Testis (tissue), 5 donors: ENCODE results near the gene TRAK2. TPM values are rescaled to one million over a fixed set of nuclear protein-coding genes. Genes with fewer than 3 reads are reported as not detected.

ENCODE experiments used
- DNase-seq: peaks from one replicate; pipeline ENCODE4 v3.0.0-alpha.2; 2019
- H3K27ac ChIP-seq, 2 donors: fragments of 200-600 bp; sonication (generic); one replicate each; pipeline ENCODE4 v1.5.1; 2019
- H3K27me3 ChIP-seq: fragments of 200-600 bp; sonication (generic); one replicate; pipeline ENCODE4 v1.5.1; 2019
- H3K36me3 ChIP-seq: fragments of 200-600 bp; sonication (generic); one replicate; pipeline ENCODE4 v1.5.1; 2017; ENCODE audit warnings: low read depth; ENCODE audit errors: missing control alignments
- H3K4me1 ChIP-seq: fragments of 200-600 bp; sonication (generic); one replicate; pipeline ENCODE4 v1.5.1; 2019
- H3K4me3 ChIP-seq, 2 donors: fragments of 200-600 bp; sonication (generic); one replicate each; pipeline ENCODE4 v1.5.1; 2017 to 2019
- H3K9me3 ChIP-seq: fragments of 200-600 bp; sonication (generic); one replicate; pipeline ENCODE4 v1.5.1; 2017
- POLR2A ChIP-seq: fragments of 450-650 bp; IDR thresholded peaks from one replicate; pipeline ENCODE4 v1.6.1; 2017; ENCODE audit warnings: antibody characterized with exemption, mild to moderate bottlenecking, moderate library complexity
- WGBS, 2 donors: methylation state at CpG; one replicate each; pipeline ENCODE4 v1.1.5; 2018; 5-methylcytosine and 5-hydroxymethylcytosine counted together
- intact Hi-C: fragments of 100-400 bp; cut with DNase I; formaldehyde crosslinking; loops from one replicate; pipeline ENCODE4 v1.15.1; 2023; ENCODE audit warnings: low total_unique reads
- long read RNA-seq, 2 donors: transcript quantifications; one replicate each; lab custom pipeline, GENCODE V29; 2026
- polyA plus RNA-seq: library from polyadenylated mRNA; stranded (reverse); fragments of 350-450 nt; fragmentation: Illumina TruSeq; extraction: RNeasy Lipid Tissue Mini Kit (QIAGEN cat#74804); gene quantifications from one replicate; pipeline ENCODE4 v1.2.3, GENCODE V29; 2014; ENCODE audit warnings: low read depth, low replicate concordance; ENCODE audit not compliant: insufficient read depth
- total RNA-seq, 2 donors: library from RNA; depleted of rRNA; stranded (reverse); fragments of >200 nt; gene quantifications; one replicate each; pipeline ENCODE4 v1.2.3, GENCODE V29; 2016
- TF ChIP-seq, protein P1 (sequence below), 3 experiments: fragments of 450-650 bp in 2 of 3; fragments of 200-600 bp in 1 of 3; sonication (generic) in 1 of 3; IDR thresholded peaks; one replicate each; pipeline ENCODE4 v1.5.1; 2016 to 2019; ENCODE audit warnings: antibody characterized with exemption in 3 of 3, mild to moderate bottlenecking in 2 of 3, moderate library complexity in 1 of 3

TRAK2 gene, protein sequence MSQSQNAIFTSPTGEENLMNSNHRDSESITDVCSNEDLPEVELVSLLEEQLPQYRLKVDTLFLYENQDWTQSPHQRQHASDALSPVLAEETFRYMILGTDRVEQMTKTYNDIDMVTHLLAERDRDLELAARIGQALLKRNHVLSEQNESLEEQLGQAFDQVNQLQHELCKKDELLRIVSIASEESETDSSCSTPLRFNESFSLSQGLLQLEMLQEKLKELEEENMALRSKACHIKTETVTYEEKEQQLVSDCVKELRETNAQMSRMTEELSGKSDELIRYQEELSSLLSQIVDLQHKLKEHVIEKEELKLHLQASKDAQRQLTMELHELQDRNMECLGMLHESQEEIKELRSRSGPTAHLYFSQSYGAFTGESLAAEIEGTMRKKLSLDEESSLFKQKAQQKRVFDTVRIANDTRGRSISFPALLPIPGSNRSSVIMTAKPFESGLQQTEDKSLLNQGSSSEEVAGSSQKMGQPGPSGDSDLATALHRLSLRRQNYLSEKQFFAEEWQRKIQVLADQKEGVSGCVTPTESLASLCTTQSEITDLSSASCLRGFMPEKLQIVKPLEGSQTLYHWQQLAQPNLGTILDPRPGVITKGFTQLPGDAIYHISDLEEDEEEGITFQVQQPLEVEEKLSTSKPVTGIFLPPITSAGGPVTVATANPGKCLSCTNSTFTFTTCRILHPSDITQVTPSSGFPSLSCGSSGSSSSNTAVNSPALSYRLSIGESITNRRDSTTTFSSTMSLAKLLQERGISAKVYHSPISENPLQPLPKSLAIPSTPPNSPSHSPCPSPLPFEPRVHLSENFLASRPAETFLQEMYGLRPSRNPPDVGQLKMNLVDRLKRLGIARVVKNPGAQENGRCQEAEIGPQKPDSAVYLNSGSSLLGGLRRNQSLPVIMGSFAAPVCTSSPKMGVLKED
- 10 to 100 TPM; 15.7 to 16.7 TPM for total RNA-seq
- polyA plus RNA-seq: 13.7 TPM
- long read RNA-seq, donor 1, full-length matches to known transcripts: 2 of 13 reads
- long read RNA-seq, donor 1, partial matches to known transcripts: 11 of 13 reads
- long read RNA-seq, donor 1, other reads (novel, unspliced or antisense): 0 of 13 reads
- long read RNA-seq, donor 2, full-length matches to known transcripts: 1 of 12 reads
- long read RNA-seq, donor 2, partial matches to known transcripts: 11 of 12 reads
- long read RNA-seq, donor 2, other reads (novel, unspliced or antisense): 0 of 12 reads

DNA sequence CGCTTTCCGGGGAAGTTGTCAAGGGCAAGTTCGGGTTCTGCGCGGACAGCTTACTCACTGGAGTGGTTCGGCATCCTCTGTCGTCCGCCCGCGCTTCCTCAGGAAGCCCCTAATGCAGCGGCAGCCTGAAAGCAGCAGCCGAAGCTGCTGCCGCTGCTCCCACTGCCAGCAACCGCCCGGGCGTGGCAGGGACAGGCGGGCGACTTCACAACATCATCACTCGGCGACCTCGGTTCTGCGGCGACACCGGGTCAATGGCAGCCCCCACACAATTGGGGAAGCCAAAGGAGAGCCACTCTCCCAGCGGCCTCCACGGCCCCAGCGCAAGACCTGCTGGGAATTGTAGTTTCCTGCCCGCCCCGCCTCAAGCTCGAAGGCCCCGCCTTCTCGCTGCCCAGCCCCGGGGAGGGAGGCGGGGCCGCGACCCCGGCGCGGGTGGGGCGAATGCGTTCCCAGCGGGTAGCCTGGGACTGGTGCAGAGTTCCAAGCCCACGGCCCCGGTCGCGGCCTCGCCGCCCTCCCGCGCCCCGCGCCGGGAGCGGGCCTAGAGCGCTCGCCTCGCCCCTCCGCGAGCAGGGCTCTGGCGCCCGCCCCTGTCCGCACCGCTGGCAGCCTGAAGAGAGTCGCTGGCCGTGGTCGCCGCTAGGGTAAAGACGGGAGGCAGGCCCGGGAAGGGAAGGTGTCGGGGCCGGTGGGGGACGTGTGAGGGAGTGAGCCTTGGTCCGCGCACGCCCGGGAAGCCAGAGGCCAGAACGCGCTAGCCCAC is at the start of gene TRAK2, which contains the start of gene STRADB:
TSS of gene TRAK2 (minus strand) at position 167 of the 766 bp plus-strand sequence. CDS start 30,951 bp downstream, outside the sequence.
TSS of gene STRADB (plus strand) at position 449 of the 766 bp plus-strand sequence. CDS start 3,101 bp downstream, outside the sequence.
- H3K27ac ChIP-seq: peak within 1 kb of the TSS; percentile 77 to 82
- TF ChIP-seq POLR2A: peak; percentile 16
- TF ChIP-seq, protein P1, sequence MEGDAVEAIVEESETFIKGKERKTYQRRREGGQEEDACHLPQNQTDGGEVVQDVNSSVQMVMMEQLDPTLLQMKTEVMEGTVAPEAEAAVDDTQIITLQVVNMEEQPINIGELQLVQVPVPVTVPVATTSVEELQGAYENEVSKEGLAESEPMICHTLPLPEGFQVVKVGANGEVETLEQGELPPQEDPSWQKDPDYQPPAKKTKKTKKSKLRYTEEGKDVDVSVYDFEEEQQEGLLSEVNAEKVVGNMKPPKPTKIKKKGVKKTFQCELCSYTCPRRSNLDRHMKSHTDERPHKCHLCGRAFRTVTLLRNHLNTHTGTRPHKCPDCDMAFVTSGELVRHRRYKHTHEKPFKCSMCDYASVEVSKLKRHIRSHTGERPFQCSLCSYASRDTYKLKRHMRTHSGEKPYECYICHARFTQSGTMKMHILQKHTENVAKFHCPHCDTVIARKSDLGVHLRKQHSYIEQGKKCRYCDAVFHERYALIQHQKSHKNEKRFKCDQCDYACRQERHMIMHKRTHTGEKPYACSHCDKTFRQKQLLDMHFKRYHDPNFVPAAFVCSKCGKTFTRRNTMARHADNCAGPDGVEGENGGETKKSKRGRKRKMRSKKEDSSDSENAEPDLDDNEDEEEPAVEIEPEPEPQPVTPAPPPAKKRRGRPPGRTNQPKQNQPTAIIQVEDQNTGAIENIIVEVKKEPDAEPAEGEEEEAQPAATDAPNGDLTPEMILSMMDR (IDR thresholded peaks at IDR 0.05): peak in 1 of 3 experiments; percentile 30
- H3K4me3 ChIP-seq: peak within 1 kb of the TSS; percentile 82 to 83
- 0 to 1% methylated on average over 1 to 47 of the region's 78 CpGs for WGBS, 2 donors
- no peaks in the 10 kb centered on the region for H3K4me1 ChIP-seq
- DNase-seq: peak; percentile 98
- intact Hi-C loops: no loop called here
- no peaks in the 10 kb centered on the region for H3K9me3 ChIP-seq
- no peaks in the 10 kb centered on the region for H3K27me3 ChIP-seq
- H3K36me3 ChIP-seq: no peaks in the 10 kb centered on the region

DNA sequence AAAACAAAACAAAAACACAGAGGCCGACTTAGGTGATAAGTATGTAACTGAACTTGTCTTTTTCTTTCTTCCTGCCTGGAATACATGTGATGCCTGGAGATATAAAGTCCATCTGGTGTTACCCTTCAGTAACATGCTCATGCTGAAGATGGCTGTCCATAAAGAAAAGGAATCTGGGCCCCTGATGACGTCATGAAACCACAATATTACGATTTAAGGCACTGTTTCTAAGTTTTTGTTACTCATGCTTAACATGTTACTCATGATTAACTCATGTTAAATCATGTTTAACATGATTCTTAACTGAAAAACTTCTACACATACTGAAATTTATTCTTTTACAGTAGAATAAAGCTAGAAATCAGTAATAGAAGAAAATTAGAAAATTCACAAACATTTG is 49.3 kb upstream of the TRAK2 start:
- DNase-seq: no peak
- TF ChIP-seq, protein P1 (IDR thresholded peaks at IDR 0.05): no peak
- no peak for TF ChIP-seq POLR2A
- H3K36me3 ChIP-seq: no peaks in the 10 kb centered on the region
- no peaks in the 10 kb centered on the region for H3K27me3 ChIP-seq
- WGBS, 2 donors: 84 to 85% methylated on average over 3 of the region's 3 CpGs
- no peak overlapping the region for H3K4me3 ChIP-seq
- no peaks in the 10 kb centered on the region for H3K4me1 ChIP-seq
- intact Hi-C loops: no loop called here
- H3K9me3 ChIP-seq: no peaks in the 10 kb centered on the region
- no peak overlapping the region for H3K27ac ChIP-seq

DNA sequence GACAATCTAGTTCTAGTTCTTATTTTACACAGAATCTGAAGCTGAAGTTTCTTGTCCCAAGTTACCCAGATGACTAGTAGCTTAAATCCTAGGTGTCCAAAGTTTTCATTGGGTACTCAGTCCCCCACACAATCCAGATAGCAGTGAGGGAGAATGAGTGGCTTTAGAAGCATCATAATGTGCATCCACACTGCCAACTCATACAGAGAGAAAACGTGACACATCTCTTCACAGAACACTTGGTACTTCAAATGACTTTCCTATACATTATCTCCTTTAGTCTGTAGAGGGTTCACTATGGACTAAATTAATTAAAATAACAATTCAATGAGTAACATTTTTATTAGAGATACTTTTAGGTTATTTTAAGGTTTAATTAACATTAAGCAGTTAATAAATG is 45.5 kb upstream of the TRAK2 start:
- DNase-seq: no peak
- WGBS, 2 donors: 70 to 83% methylated on average over 1 of the region's 1 CpG

More for the DNA sequence above, 45.5 kb upstream of the TRAK2 start:
- intact Hi-C loops: no loop called here
- Histone ChIP-seq H3K36me3 (no peaks in the 10 kb centered on the region), H3K27ac (no peak overlapping the region), H3K4me3 (no peak overlapping the region), H3K27me3 (no peaks in the 10 kb centered on the region), H3K4me1 (no peaks in the 10 kb centered on the region), H3K9me3 (no peaks in the 10 kb centered on the region)
- TF ChIP-seq POLR2A: no peak
- TF ChIP-seq, protein P1 (IDR thresholded peaks at IDR 0.05): no peak
